Hindlimb muscle (tissue), 1 donor: ENCODE data around the gene IRX2. TPM values are rescaled to one million over a fixed set of nuclear protein-coding genes. Genes with fewer than 3 reads are reported as not detected.

Source experiments
- DNase-seq: peaks from one replicate; pipeline ENCODE4 v3.0.0-alpha.2; 2013
- polyA plus RNA-seq: library from polyadenylated mRNA; unstranded; fragments of 120-200 nt; gene quantifications from one replicate; pipeline ENCODE4 v1.2.1, GENCODE V29; 2013; ENCODE audit not compliant: insufficient read length

Gene IRX2
- polyA plus RNA-seq, 1 donor: 0.58 TPM

DNA sequence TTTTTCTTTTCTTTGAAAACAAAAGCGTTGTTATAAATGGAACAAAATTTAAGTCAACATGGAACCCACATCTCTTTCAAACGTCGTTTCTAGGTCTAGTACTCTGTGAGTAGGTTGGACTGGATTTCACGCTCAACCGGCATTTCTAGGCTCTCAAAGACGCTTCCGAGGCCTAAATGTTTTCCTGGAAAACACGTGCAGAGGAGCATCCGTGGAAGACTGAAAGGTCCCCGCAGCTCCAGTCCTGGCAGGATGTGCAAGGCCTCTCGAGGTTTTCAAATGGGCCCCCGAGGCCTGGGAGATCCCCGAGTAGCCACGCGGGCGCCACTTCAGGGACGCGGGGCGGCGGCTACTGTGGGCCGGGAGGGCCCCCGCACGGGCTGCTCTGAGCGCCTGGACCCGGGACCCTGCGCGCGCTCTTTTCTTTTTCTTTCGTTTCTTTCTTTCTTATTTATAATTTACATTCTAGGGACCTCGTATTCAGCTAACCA, 4.2 kb upstream of the IRX2 start:
- no peak for DNase-seq

DNA sequence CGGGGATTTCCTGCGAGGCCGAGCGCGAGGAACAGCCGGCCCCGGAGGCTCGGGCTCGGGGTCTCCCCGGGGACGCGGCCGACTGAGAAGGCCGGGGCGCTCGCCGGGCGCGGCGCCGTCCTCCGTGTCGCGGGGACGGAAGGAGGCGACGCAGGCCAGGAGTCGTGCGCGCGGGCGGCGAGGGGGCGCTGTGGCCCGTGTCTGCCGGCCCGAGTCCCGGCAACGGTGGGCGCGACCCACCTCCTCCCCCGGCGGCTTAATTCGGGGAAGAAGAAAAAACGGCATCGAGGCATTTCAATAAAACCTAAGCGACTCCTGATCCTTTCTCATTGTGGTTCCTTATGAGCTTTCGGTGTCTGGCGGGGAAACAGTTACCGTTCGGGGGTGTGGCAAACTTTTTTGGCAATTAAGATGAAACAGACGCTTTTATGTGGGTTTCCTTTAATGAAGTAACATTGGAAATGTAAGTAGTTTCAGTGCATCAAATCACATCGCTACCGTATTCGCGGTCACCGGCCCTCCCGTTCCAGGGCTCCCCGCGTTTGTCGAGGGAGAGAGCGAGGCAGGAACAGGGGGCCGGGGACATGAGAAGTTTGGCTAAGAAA, 3.7 kb upstream of the IRX2 start:
- DNase-seq: no peak

DNA sequence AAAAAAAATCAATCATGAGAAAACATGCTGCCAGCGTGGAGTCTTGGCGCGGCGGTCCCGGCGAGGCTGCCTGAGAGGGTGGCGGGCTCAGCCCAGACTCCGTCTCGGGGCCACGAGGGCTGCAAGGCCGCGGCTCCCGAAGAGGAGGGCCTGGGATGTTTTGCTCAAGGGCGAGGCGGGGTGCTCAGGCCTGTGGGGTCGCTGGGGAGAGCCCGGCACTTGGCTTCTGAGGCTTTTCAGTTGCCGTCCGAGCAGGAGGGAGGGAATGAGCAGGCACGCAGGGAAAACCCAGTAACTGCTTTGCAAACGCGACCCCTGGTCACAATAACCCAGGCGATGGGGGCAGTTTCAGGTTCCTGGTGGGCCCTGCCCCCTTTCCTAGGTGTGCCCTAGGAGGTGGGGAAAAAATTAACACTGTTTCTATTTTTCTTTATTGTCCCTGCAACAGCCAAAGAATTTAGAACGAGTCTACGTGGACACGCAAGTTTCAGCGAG, 3.2 kb upstream of the IRX2 start:
- DNase-seq: no peak

DNA sequence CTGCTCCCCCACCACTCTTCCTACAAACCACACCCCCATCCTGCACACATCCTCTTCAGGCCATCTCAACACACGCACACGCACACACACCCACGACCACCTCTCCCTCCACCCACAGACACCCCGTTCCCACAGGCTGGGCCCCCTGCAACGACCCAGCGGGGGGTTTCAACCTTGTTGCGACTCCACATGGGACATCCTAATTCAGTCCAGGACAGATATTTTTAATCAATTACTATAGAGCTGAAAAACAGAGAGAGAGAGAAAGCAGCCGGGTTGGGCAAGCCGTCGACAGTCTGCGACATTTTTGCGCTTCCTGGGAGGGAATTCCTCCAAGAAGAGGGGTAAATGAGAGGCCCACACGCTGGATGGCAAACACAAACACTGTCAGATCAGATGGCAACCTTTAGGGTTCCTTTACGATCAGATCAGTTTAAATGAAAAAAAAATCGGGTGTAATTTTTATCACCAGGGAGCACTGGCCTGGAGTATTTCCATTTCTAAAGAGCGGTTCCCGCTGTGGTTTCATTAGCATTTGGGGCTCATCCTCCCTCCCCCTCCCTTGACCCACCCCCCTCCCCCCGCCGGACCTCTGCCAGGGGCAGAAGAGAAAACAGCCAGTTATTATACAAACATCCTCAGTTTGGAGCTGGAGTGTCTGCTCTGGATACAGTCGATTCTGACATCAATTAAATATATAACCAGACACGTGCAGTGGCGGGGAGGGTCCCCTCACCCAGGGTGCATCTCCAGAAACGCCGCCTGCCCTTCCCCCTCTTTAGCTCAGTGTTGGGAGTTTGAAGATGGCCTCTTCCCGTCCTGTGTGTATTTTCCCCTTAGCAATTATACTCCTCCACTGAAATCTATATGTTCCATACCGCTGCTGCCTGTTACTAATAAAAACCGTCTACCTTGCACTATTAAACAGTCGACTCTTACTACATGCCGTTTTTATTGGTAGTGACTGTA, 2.3 kb upstream of the IRX2 start:
- no peak for DNase-seq

DNA sequence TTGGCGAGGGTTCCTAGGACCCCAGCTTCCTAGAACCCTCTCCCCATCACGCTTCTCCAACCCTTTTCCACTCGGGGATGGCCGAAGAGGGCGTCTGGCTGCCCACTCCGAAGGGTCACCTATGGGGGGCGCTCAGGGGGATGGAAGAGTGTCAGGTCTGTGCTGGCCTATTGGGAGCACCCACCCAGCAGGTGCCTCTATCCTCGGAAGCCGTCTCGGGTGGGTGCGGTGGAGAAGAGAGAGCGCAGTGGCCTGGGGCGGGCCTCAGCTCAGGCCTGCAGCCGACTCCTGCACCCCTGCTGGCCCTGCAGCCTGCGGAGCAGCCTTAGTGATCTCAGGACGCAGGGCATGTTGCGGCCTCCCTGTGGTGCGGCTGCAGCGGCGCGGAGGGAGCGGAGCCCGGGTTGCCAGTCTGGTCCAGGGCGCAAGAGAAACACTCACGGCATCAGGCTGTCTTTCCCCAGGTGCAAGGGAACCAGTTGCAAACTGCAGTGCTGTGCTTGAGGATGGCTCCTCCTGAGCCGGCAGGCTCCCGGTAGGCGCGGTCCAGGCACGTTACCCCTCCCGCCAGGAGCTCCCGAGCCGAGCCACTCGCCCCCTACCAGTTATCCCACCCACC, 1.5 kb upstream of the IRX2 start:
- no peak for DNase-seq

DNA sequence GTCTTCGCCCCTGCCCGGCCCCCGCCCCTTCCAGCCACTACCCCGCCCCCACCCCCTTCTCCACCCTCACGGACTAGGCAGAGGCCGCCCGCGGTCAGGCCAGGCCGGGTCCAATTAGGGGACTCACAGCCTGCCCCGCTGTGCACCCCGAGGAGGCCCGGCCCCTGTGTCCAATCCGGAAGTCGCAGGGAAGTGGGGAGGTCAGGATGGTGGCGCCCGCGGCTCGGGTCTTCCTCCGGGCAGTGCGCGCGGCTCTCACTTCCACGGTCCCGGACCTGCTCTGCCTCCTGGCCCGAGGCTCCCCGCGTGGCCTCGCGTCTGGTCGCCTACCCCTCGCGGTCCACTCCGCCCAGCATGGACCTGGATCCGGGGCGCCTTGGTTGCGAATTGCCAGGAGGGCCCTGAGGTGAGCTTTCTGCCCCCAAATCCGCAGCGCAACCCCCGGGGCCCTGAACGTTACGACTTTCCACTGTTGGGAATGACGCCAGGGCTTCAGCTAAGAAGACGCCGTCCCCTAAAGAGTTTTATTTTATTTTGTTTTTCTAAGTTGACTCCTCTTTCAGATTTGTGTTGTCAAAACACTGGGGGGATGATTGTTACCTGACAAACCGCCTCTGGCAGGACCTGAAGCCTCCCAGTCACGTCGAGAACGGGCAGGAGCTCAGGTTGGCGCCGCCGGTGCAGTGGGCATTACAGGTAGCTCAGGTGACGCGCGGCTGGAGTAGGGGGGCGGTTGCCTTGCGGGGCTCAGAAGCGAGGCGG, 763 bp upstream of the IRX2 start:
- no peak for DNase-seq

DNA sequence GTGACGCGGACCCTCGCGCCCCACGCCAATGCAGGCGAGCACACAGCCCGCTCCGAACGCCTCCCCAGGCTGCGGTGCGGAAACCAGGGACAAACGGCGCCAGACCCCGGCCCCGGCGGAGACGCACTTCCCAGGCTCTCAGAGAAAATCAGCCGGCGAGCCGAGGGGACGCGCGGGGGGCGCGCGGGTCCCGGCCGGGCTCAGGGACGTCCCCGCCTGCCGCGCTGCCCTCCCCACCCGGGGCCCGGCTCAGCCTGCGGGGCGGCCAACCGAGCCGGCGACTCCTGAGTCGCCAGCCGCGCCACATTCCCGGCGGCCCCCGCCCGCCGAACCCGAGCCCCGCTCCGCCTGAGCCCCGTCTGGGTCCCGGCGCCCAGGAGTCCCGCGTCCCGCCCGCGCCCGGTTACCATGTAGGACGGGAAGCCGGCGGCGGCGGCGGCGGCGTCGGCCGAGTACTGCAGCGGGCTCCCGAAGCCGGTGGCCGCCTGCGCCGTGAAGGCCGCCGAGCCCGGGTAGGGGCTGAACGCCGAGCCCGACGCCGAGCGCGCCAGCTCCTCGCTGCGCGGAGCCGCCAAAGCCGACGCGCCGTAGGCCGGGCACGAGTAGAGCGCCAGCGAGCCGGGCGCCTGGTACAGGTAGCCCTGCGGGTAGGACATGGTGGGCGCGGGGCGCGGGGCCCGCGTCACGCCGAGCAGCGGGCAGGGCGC, 566 bp downstream of the IRX2 start:
- no peak for DNase-seq

DNA sequence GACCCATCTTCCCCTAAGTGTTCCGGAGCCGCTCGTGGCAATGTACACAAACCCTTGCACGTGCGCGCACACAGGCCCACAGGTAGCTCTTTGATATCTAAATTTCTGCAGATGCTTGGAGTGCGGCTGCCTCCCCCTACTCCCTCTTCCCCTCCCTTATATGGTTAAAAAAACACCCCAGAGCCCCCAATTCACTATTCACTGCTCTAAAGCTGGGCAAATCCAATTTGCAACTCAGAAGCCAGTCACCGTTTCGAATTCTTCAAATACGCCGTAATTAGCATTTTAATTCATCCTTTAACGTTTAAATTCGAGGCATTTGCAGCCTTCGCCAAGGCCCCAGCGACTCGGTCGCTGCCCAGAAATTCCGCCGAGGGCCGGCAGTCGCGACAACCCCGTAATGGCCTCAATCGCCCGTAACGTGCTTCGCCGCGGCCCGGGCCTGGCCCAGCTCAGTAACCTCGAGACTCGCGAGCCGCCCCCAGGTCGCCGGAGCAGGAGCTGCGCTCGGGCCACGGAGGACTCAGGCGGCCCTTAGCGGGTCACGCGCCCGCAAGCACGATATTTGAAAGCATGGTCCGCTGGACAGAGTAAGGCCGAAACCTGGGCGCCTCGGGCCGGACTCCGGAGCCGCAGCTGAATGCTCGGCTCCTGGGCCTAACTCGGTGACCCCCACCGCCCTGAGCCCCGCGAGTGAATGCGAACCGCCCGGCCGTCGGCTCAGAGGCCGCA, 1.3 kb downstream of the IRX2 start:
- DNase-seq: no peak

DNA sequence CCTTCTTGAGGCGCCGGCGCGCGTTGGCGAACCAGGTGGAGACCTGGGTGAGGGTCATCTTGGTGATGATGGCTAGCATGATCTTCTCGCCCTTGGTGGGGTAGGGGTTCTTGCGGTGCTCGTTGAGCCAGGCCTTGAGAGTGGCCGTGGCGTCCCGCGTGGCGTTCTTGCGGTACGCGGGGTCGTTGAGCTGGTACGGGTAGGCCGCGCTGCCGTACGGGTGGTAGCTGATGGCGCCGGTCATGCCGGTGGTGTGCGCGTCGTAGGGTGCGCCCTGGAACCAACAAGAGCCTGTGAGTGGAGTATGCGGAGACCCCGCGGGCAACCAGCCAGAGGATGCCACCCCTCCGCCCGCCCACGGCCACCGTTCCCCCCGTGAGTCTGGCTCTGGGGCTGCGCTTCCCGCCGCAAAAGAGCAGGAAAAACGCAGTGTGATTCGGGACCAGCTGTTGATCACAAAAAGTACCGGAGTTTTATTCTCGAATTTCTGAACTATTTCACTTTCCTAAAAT, 1.9 kb downstream of the IRX2 start:
- no peak for DNase-seq

DNA sequence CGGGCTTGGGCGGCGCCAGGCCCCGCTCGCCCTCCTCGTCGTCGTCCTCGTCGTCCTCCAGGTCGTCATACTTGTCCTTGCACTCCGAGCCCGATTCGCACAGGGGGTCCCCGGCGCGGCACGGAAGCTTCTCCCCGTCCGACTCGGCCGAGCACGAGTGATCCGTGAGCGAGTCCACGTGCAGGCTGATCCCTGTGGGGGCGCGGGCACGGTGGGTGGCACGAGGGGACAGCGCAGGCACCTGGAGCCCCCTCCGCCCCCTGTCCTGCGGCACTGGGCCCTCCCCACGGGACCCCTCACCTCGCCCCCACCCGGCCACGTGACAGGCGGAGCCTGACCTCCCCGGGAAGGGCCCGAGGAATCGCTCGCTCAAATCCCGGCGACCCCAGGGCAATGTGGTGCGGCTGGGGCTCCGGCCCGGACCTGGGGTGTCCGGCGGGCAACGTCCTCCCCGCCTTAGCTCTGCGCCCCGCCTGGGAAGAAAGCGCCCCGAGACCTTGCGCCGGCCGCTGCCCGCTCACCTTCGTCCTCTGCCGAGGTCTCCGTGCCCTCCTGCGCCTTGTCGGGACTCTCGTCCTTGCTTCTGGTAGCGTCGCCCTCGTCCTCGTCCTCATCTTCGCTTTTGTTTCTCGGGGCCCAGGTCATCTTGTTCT, 2.5 kb downstream of the IRX2 start:
- DNase-seq: no peak

DNA sequence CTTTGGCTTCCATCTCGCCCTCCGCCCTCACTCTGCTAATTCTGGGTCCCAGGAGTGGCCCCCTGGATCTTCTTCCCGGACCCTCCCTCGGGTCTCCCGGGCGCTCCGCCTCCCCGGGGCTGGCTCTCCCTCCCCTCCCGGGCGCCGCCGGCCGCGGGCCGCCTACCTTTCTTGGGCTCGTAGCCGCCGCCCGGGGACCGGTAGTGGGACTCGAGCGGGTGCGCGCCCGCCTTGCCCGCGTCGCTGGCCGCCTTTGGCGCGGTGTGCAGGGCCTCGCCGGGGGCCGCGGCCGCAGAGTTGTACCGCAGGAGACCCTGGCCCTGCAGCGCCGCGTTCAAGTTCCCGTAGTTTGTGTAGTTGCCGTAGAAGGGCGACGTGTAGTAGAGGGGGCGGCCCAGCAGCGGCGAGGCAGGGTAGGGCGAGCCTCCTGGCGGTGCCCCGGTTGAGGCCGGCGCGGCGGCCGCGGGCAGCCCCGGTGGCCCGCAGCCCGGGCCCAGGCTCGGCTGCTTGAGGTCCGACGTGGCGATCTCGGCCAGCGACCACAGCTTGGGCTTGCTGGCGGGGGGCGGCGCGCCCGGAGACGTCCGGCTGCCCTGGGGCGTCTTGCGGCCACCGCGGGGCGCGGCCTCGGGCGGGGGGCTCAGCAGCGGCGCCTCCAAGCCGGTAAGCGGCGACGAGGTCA, 3.2 kb downstream of the IRX2 start:
- no peak for DNase-seq

DNA sequence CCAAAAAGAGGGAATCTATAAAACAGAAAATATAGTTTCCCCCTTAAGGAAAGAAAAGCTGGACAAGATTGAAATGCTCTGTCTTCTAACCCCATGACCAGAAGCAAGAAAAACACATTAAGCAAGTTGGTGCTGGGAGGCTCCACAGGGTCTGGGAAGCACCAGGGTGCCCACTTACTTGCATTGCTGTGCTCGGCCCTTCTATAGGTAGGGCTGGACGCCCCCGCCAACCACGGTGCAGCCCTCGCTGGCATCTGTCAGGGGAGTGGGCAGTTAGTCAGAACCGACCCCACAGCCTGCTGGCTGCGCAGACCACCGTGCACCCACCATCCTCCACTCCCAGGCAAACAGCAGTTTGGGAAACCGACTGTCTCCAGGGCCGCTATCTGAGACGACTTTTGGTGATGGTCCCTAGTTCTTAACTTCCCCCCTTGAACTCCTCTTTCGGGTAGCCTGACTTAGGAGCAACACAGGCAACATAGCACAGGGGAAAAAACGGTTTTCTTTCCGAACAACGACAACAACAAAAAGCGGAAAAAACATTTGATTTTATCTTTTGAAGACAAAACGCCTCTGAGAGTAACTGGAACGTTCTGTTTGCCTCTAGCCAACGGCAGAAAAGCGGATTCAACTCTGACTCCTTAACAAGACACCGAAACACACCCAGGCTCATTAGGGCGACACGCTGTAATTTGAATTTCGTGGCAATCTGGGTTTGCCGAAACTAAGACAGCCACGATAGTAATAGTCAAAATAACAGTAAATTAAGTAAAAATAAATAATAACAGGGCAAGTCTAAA, 3.9 kb downstream of the IRX2 start:
- no peak for DNase-seq

DNA sequence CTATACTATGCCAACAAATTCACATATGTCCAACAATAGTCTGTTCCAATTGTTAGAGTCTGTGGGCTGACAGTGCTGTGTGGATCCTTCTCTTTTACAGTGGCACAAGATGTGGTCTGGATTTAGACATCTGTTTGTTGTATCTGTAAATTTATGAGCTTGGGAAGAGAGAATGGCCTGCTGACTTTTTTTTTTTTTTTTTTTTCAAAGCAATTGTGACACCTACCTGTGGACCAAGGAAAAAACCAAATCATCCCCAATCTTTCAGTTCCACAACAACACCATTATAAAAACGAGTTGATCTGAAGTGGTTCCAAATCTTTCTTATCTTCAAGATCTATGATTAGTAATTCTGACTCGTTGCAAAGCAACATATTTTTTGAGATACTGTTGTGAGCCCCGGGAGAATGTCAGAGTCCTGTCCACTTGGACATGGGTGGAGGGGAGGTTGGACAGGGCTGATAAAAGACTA, 4.9 kb downstream of the IRX2 start:
- DNase-seq: no peak

DNA sequence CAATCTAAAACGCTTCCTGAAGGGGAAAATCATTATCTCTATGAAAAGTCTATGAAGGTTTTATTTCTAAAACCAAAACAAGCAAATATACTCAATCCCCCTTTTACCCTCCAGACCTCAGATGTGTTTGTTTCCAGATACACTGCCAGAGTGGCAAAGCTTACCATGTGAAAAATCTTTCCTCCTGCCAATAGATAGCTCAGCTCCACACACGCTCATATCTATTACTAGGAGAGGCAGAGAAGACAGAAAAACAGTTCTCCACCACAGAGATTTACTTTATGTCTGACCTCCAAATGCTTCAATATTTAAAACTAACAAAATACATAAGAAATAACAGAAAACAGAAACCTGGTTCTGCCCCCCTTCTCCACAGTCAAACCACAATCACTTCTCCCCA, 7.0 kb downstream of the IRX2 start:
- no peak for DNase-seq

DNA sequence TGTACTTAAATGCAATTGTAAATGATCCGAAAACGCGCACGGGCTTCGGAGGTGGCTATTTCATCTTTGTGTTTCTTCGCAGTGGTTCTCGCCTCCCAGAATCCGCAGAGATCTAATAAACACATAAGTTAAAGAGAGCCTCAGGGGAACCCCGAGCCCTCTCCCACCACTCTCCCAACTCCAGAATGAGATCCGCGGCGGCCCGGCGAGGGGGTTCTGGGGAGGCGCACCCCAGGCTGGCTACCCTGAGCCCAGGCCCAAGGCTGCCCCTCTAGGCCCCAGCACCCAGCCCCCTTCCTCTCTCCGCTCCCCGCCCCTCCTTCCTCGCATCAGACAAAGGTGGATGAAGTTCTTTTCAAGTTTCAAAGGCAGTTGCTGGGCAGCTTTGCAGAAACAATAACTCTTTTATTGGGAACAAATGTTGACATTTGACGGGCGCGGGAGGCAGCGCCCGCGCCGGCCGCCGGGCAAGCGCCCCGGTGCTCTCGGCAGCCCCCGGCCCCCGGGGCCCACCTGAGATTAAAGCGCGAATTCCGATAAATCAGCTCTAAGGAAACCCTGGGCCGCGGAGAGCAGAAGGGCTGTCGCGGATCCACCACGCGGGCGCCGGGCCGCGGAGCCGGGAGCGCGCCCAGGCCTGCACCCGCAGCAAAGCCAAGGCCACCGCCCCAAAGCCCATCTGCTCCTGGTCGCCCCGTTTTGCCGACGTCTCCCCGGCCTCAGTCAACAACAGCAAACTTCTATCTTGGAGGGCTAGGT, 8.4 kb downstream of the IRX2 start:
- no peak for DNase-seq

DNA sequence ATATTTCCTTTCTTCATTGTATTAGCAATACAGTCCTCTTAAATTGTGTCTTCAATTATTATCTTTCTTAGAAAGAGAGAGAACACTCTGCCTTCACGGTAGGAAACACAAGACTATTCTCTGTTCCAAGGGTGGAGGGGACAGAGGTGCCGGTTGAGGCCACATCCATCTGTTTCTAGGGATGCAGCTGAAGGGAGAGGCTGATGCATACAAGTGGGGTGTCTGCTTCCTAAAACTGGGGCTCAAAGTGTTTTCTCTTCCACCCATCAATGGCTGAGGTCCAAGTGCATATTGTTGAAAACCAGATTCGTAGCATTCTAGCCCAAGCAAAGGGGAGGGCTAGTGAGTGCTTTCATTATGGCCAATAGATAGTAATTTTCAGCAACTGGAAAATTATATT, 9.5 kb downstream of the IRX2 start:
- DNase-seq: no peak

DNA sequence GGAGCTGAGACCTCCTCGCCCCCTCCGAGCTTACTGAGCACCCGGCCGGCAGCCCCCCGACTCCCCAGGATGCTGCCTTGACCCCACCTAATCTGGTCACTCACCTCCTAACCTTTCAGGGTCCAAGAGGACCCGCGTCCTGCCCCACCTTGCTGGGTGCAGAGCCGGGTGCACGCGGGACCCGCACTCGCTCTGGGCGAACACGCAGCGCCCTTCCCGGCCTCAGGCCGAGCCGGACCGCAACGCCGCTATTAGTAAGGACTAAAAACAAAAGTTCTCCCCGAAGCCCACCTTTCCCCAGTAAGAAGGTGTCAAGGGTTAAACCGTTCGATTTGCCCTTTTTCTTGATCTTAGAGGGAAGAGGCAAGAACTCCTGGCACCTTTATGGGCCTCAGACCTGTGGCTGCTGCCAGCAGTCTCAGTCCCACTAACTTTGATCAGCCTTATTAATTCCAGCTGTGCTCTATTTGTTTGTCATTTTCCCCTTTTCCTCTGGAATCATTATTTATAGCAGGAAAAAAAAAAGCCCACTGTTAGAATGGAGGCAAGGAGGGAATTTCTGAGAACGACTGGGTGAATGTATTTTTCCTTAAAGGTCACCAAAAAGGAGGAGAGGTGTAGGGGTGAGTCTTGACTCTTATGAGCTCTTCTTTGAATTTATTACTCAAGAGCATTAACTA, 10.5 kb downstream of the IRX2 start:
- no peak for DNase-seq
